HEK293 (cell line): Measurements from ENCODE around the gene BICRAL.
"Not testable (repeated sequence)": the region's sequence is repeated elsewhere in the genome, so short reads cannot be mapped to it uniquely, and the experiment has no call there.

Source experiments
- CTCF ChIA-PET: fragments of 350-600 bp; formaldehyde crosslinking; extraction: SDS; loops from one replicate; lab custom pipeline; 2021; ENCODE audit warnings: antibody characterized with exemption; lab: Yijun Ruan, JAX
- POLR2A ChIA-PET: fragments of 300-600 bp; formaldehyde crosslinking; extraction: SDS; loops from one replicate; lab custom pipeline; 2020; ENCODE audit warnings: antibody characterized with exemption, inconsistent platforms; lab: Yijun Ruan, JAX
- H3K27ac ChIP-seq: fragments of 200-500 bp; sonication (Bioruptor generic); 2 replicates; pipeline ENCODE4 v1.5.1; 2014; ENCODE audit warnings: low read depth, low read length, control low read depth, inconsistent platforms; ENCODE audit errors: extremely low read depth
- H3K36me3 ChIP-seq, 2 experiments: fragments of 200-500 bp in 1 of 2; sonication (Bioruptor generic) in 1 of 2; 1 replicate in 1 of 2; 2 replicates in 1 of 2; pipeline ENCODE4 v1.5.1; 2014 to 2017; ENCODE audit warnings: inconsistent platforms in 2 of 2, low read length in 2 of 2; ENCODE audit not compliant: control insufficient read depth in 2 of 2, insufficient read depth in 1 of 2
- H3K4me1 ChIP-seq: fragments of 200-500 bp; sonication (Bioruptor generic); 2 replicates; pipeline ENCODE4 v1.5.1; 2014; ENCODE audit warnings: mild to moderate bottlenecking, low read length, inconsistent platforms; ENCODE audit not compliant: control insufficient read depth, insufficient read depth
- H3K4me3 ChIP-seq: 2 replicates; pipeline ENCODE4 v1.5.1; 2011; ENCODE audit warnings: low read depth, mild to moderate bottlenecking, control low read depth, low read length, moderate library complexity
- H3K9me3 ChIP-seq: fragments of 200-500 bp; sonication (Bioruptor generic); 2 replicates; pipeline ENCODE4 v1.5.1; 2014; ENCODE audit warnings: low read depth, low read length, inconsistent platforms; ENCODE audit not compliant: control insufficient read depth, insufficient read depth
- CTCF ChIP-seq: fragments of 450-650 bp; formaldehyde crosslinking; IDR thresholded peaks from 2 replicates; pipeline ENCODE4 v1.5.1; 2016; ENCODE audit warnings: missing biosample characterization, missing genetic modification characterization
- INSM2 ChIP-seq: fragments of 450-650 bp; formaldehyde crosslinking; IDR thresholded peaks from 2 replicates; pipeline ENCODE4 v1.5.1; 2016; ENCODE audit warnings: missing biosample characterization, missing genetic modification characterization
- OVOL3 ChIP-seq: fragments of 450-650 bp; formaldehyde crosslinking; IDR thresholded peaks from 2 replicates; pipeline ENCODE4 v1.5.1; 2016; ENCODE audit warnings: missing biosample characterization, missing genetic modification characterization
- SP7 ChIP-seq: fragments of 450-650 bp; formaldehyde crosslinking; IDR thresholded peaks from 2 replicates; pipeline ENCODE4 v1.5.1; 2016; ENCODE audit warnings: missing biosample characterization, missing genetic modification characterization
- TSHZ1 ChIP-seq: fragments of 450-650 bp; formaldehyde crosslinking; IDR thresholded peaks from 2 replicates; pipeline ENCODE4 v1.5.1; 2016; ENCODE audit warnings: missing biosample characterization, missing genetic modification characterization, borderline replicate concordance
- ZBTB10 ChIP-seq: fragments of 450-650 bp; formaldehyde crosslinking; IDR thresholded peaks from 2 replicates; pipeline ENCODE4 v1.5.1; 2016; ENCODE audit warnings: missing biosample characterization, missing genetic modification characterization
- ZFP3 ChIP-seq: fragments of 450-650 bp; formaldehyde crosslinking; IDR thresholded peaks from 2 replicates; pipeline ENCODE4 v1.5.1; 2016; ENCODE audit warnings: low read depth, missing biosample characterization, missing genetic modification characterization
- ZFP37 ChIP-seq: fragments of 450-650 bp; formaldehyde crosslinking; IDR thresholded peaks from 2 replicates; pipeline ENCODE4 v1.5.1; 2016; ENCODE audit warnings: missing biosample characterization, missing genetic modification characterization
- ZNF10 ChIP-seq: fragments of 450-650 bp; formaldehyde crosslinking; IDR thresholded peaks from 2 replicates; pipeline ENCODE4 v1.5.1; 2017; ENCODE audit warnings: missing biosample characterization, missing genetic modification characterization
- ZNF2 ChIP-seq: fragments of 450-650 bp; formaldehyde crosslinking; IDR thresholded peaks from 2 replicates; pipeline ENCODE4 v1.5.1; 2016; ENCODE audit warnings: missing biosample characterization, missing genetic modification characterization
- ZNF214 ChIP-seq: fragments of 450-650 bp; formaldehyde crosslinking; IDR thresholded peaks from 2 replicates; pipeline ENCODE4 v1.5.1; 2017; ENCODE audit warnings: missing biosample characterization, mild to moderate bottlenecking, missing genetic modification characterization, borderline replicate concordance
- ZNF654 ChIP-seq: fragments of 450-650 bp; formaldehyde crosslinking; IDR thresholded peaks from 2 replicates; pipeline ENCODE4 v1.5.1; 2016; ENCODE audit warnings: low read depth, missing biosample characterization, missing genetic modification characterization
- ZSCAN18 ChIP-seq: fragments of 450-650 bp; formaldehyde crosslinking; IDR thresholded peaks from 2 replicates; pipeline ENCODE4 v1.5.1; 2016; ENCODE audit warnings: missing biosample characterization, missing genetic modification characterization
- ZSCAN30 ChIP-seq: fragments of 450-650 bp; IDR thresholded peaks from 2 replicates; pipeline ENCODE4 v1.5.1; 2018; ENCODE audit warnings: missing biosample characterization, mild to moderate bottlenecking, missing genetic modification characterization, moderate library complexity
- TF ChIP-seq, protein P1 (sequence below): fragments of 450-650 bp; formaldehyde crosslinking; IDR thresholded peaks from 2 replicates; pipeline ENCODE4 v1.5.1; 2016; ENCODE audit warnings: missing biosample characterization, missing genetic modification characterization
- TF ChIP-seq, protein P2 (sequence below): fragments of 450-650 bp; formaldehyde crosslinking; IDR thresholded peaks from 2 replicates; pipeline ENCODE4 v1.5.1; 2016; ENCODE audit warnings: missing biosample characterization, missing genetic modification characterization

Gene BICRAL

DNA sequence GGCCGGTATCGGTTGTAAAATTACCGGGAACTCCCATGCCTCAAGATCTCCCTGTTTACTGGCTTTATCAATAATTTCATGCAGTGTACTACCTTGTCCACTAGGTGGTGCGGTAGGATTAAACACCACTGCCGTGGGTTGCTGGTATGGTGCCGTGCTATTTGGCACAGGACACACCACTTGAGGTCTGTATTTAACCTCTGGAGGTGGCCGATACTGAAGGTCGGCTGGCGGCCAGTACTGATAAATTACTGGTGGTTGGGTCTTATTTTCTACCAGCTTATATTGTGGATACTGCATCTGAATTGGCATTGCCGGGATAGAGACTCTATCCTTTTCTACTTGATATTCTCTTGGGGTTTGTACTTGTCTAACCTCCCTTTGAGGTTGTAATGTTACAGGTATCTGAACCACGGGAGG is 119.7 kb downstream of the BICRAL start (continued):
- TF ChIP-seq INSM2 (tag by site-specific recombination) (no peak), ZNF10 (tag by site-specific recombination) (peak; percentile 71; the same call in 1 of the 2 replicates), ZFP3 (no peak), ZSCAN30 (tag by site-specific recombination) (0 out of 2 replicates have a peak, but pooled peaks have one; percentile 54), ZBTB10 (tag by site-specific recombination) (no peak), ZNF654 (tag by site-specific recombination) (peak; percentile 99), CTCF (tag by site-specific recombination) (peak; percentile 85), SP7 (tag by site-specific recombination) (0 out of 2 replicates have a peak, but pooled peaks have one; percentile 19)
- TF ChIP-seq, protein P1, sequence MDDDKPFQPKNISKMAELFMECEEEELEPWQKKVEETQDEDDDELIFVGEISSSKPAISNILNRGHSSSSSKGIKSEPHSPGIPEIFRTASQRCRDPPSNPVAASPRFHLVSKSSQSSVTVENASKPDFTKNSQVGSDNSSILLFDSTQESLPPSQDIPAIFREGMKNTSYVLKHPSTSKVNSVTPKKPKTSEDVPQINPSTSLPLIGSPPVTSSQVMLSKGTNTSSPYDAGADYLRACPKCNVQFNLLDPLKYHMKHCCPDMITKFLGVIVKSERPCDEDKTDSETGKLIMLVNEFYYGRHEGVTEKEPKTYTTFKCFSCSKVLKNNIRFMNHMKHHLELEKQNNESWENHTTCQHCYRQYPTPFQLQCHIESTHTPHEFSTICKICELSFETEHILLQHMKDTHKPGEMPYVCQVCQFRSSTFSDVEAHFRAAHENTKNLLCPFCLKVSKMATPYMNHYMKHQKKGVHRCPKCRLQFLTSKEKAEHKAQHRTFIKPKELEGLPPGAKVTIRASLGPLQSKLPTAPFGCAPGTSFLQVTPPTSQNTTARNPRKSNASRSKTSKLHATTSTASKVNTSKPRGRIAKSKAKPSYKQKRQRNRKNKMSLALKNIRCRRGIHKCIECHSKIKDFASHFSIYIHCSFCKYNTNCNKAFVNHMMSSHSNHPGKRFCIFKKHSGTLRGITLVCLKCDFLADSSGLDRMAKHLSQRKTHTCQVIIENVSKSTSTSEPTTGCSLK = no peak
- TF ChIP-seq, protein P2, sequence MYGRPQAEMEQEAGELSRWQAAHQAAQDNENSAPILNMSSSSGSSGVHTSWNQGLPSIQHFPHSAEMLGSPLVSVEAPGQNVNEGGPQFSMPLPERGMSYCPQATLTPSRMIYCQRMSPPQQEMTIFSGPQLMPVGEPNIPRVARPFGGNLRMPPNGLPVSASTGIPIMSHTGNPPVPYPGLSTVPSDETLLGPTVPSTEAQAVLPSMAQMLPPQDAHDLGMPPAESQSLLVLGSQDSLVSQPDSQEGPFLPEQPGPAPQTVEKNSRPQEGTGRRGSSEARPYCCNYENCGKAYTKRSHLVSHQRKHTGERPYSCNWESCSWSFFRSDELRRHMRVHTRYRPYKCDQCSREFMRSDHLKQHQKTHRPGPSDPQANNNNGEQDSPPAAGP (tag by site-specific recombination) = no peak

DNA sequence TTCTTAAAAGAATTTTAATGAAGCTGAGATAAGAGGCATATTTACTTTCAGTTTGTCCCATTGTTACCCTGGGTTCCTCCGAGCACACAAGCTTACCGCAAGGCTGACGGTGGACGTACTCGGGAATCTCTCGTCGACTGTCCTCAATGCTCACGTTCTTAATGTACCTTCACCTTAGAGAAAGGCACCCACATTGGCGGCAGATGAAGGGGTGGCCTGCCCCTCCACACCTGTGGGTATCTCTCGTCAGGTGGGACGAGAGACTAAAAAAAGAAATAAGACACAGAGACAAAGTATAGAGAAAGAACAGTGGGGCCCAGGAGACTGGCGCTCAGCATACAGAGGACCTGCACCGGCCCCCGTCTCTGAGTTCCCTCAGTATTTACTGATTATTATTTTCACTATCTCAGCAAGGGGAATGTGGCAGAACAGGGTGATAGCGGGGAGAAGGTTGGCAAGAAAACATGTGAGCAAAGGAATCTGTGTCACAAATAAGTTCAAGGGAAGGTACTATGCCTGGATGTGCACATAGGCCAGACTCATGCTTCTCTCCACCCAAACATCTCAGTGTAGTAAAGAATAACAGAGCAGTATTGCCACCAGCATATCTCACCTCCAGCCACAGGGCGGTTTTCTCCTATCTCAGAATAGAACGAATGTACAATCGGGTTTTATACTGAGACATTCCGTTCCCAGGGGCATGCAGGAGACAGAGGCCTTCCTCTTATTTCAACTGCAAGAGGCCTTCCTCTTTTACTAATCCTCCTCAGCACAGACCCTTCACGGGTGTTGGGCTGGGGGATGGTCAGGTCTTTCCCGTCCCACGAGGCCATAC is 120.8 kb downstream of the BICRAL start:
- H3K27ac ChIP-seq, POLR2A ChIA-PET: not testable (repeated sequence)
- CTCF ChIA-PET = interaction anchor here (0.6 to 3.4 kb wide), 22 partner anchors 9 to 869 kb away, joined by 3 to 44 read pairs (median 6); partner anchors contain the start of gene CNPY3

DNA sequence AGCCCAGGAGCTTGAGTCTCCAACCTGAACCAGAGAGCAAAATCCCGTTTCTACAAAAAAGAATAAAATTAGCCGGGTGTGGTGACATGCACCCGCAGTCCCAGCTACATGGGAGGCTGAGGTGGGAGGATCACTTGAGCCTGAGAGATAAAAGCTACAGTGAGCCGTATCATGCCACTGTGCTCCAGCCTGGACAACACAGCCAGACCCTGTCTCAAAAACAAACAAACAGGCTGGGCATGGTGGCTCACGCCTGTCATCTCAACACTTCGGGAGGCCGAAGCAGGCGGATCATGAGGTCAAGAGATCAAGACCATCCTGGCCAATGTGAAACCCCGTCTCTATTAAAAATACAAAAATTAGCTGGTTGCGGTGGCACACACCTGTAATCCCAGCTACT is 122.6 kb downstream of the BICRAL start:
- Histone ChIP-seq H3K4me1 (no peaks in the 10 kb centered on the region; the same call in 1 of the 2 replicates), H3K36me3 (no peaks in the 10 kb centered on the region), H3K4me3 (no peak overlapping the region), H3K9me3 (no peaks in the 10 kb centered on the region), H3K27ac (no peak overlapping the region)
- CTCF ChIA-PET = interaction anchor here (0.6 to 1.2 kb wide), 6 partner anchors 43 to 1174 kb away, joined by 3 to 6 read pairs (median 4); partner anchors contain the start of gene RRP36
- POLR2A ChIA-PET = interaction anchor here (0.5 to 1.2 kb wide), 2 partner anchors 41 to 80 kb away, joined by 3 to 4 read pairs; partner anchors contain the start of gene PPP2R5D
- TF ChIP-seq ZFP37 (no peak), OVOL3 (tag by site-specific recombination) (no peak), ZNF2 (tag by site-specific recombination) (no peak), ZSCAN18 (tag by site-specific recombination) (no peak), TSHZ1 (tag by site-specific recombination) (no peak), ZNF214 (tag by site-specific recombination) (no peak)

More for the DNA sequence above, 120.8 kb downstream of the BICRAL start:
- H3K4me1 ChIP-seq, H3K4me3 ChIP-seq, H3K36me3 ChIP-seq, H3K9me3 ChIP-seq: not testable (repeated sequence)
